H9 (cell line): ENCODE data around the gene ARAP2. TPM values are rescaled to one million over a fixed set of nuclear protein-coding genes. Genes with fewer than 3 reads are reported as not detected.

Experiments used
- DNase-seq: peaks from one replicate; pipeline ENCODE4 v3.0.0-alpha.2; 2017
- H2AFZ ChIP-seq: one replicate; pipeline ENCODE4 v1.6.1; 2013; ENCODE audit warnings: mild to moderate bottlenecking, low read length, control low read depth, moderate library complexity
- H2AK5ac ChIP-seq: 2 replicates; pipeline ENCODE4 v1.6.1; 2013; ENCODE audit warnings: low read length, control low read depth, mixed read lengths; ENCODE audit not compliant: insufficient read length
- H2BK120ac ChIP-seq: one replicate; pipeline ENCODE4 v1.6.1; 2013; ENCODE audit warnings: low read depth, mild to moderate bottlenecking, low read length, control low read depth, inconsistent platforms; ENCODE audit not compliant: poor library complexity, severe bottlenecking
- H2BK12ac ChIP-seq: 2 replicates; pipeline ENCODE4 v1.6.1; 2013; ENCODE audit warnings: low read length, control low read depth, mixed read lengths, low read depth; ENCODE audit not compliant: insufficient read length
- H2BK15ac ChIP-seq: 2 replicates; pipeline ENCODE4 v1.6.1; 2013; ENCODE audit warnings: low read depth, low read length, control low read depth
- H2BK20ac ChIP-seq: one replicate; pipeline ENCODE4 v1.6.1; 2013; ENCODE audit warnings: low read depth, mild to moderate bottlenecking, low read length, control low read depth, inconsistent platforms; ENCODE audit not compliant: poor library complexity, severe bottlenecking
- H2BK5ac ChIP-seq: 2 replicates; pipeline ENCODE4 v1.6.1; 2013; ENCODE audit warnings: low read length, control low read depth, mixed read lengths; ENCODE audit not compliant: insufficient read length
- H3K14ac ChIP-seq: 2 replicates; pipeline ENCODE4 v1.6.1; 2013; ENCODE audit warnings: low read length, control low read depth; ENCODE audit not compliant: insufficient read depth
- H3K18ac ChIP-seq: 2 replicates; pipeline ENCODE4 v1.6.1; 2013; ENCODE audit warnings: low read depth, mild to moderate bottlenecking, mixed read lengths, low read length, control low read depth; ENCODE audit not compliant: insufficient read length
- H3K23ac ChIP-seq: 2 replicates; pipeline ENCODE4 v1.6.1; 2013; ENCODE audit warnings: low read length, control low read depth, mixed read lengths, low read depth; ENCODE audit not compliant: insufficient read length
- H3K23me2 ChIP-seq: 2 replicates; pipeline ENCODE4 v1.6.1; 2013; ENCODE audit warnings: low read depth, mild to moderate bottlenecking, mixed read lengths, low read length, control low read depth; ENCODE audit not compliant: insufficient read length, poor library complexity, severe bottlenecking
- H3K27ac ChIP-seq: 2 replicates; pipeline ENCODE4 v1.5.1; 2013; ENCODE audit warnings: low read length, control low read depth, mixed read lengths, low read depth; ENCODE audit not compliant: insufficient read length
- H3K27me3 ChIP-seq: 2 replicates; pipeline ENCODE4 v1.6.1; 2013; ENCODE audit warnings: low read length, control low read depth, inconsistent platforms; ENCODE audit not compliant: insufficient read depth
- H3K4ac ChIP-seq: 2 replicates; pipeline ENCODE4 v1.6.1; 2013; ENCODE audit warnings: low read depth, mild to moderate bottlenecking, control low read depth, inconsistent platforms, low read length, moderate library complexity
- H3K4me1 ChIP-seq: 2 replicates; pipeline ENCODE4 v1.6.1; 2013; ENCODE audit warnings: low read length, control low read depth, inconsistent platforms; ENCODE audit not compliant: insufficient read depth
- H3K4me2 ChIP-seq: 2 replicates; pipeline ENCODE4 v1.6.1; 2013; ENCODE audit warnings: low read length, control low read depth, mixed read lengths; ENCODE audit not compliant: insufficient read length, insufficient read depth
- H3K56ac ChIP-seq: 2 replicates; pipeline ENCODE4 v1.6.1; 2013; ENCODE audit warnings: low read depth, mild to moderate bottlenecking, mixed read lengths, low read length, control low read depth; ENCODE audit not compliant: insufficient read length
- H3K79me1 ChIP-seq: 2 replicates; pipeline ENCODE4 v1.6.1; 2013; ENCODE audit warnings: low read depth, mild to moderate bottlenecking, moderate library complexity, low read length, control low read depth, inconsistent platforms; ENCODE audit not compliant: insufficient read depth, poor library complexity, severe bottlenecking
- H3K79me2 ChIP-seq: 2 replicates; pipeline ENCODE4 v1.6.1; 2013; ENCODE audit warnings: low read length, control low read depth, inconsistent platforms; ENCODE audit not compliant: insufficient read depth
- H3K9ac ChIP-seq: 2 replicates; pipeline ENCODE4 v1.6.1; 2013; ENCODE audit warnings: low read length, control low read depth, mixed read lengths; ENCODE audit not compliant: insufficient read length; ENCODE audit errors: extremely low read depth
- H3K9me3 ChIP-seq: one replicate; pipeline ENCODE4 v1.6.1; 2013; ENCODE audit warnings: low read depth, low read length, inconsistent platforms; ENCODE audit not compliant: control insufficient read depth
- H3T11ph ChIP-seq: one replicate; pipeline ENCODE4 v1.6.1; 2013; ENCODE audit warnings: mild to moderate bottlenecking, low read length, control low read depth, inconsistent platforms
- H4K20me1 ChIP-seq: one replicate; pipeline ENCODE4 v1.6.1; 2013; ENCODE audit not compliant: control insufficient read depth, insufficient read length, insufficient read depth
- H4K5ac ChIP-seq: 2 replicates; pipeline ENCODE4 v1.6.1; 2013; ENCODE audit warnings: low read depth, mild to moderate bottlenecking, mixed read lengths, low read length, control low read depth; ENCODE audit not compliant: insufficient read length
- H4K8ac ChIP-seq: replicated peaks from 2 replicates; pipeline ENCODE4 v1.6.1; 2013; ENCODE audit warnings: low read length, control low read depth, mixed read lengths, low read depth; ENCODE audit not compliant: insufficient read length
- H4K91ac ChIP-seq: 2 replicates; pipeline ENCODE4 v1.6.1; 2013; ENCODE audit warnings: low read depth, mild to moderate bottlenecking, moderate library complexity, mixed read lengths, low read length, control low read depth; ENCODE audit not compliant: insufficient read length
- H3K27ac Mint-ChIP-seq, 3 experiments: 2 replicates in 2 of 3; 3 replicates in 1 of 3; pipeline ENCODE4 v1.8.0; 2020 to 2021; ENCODE audit warnings: mixed read lengths in 3 of 3, mild to moderate bottlenecking in 1 of 3, moderate library complexity in 1 of 3
- H3K27me3 Mint-ChIP-seq: 2 replicates; pipeline ENCODE4 v1.8.0; 2021; ENCODE audit warnings: low read depth, mild to moderate bottlenecking, moderate library complexity, mixed read lengths
- H3K36me3 Mint-ChIP-seq, 3 experiments: 2 replicates in 2 of 3; 3 replicates in 1 of 3; pipeline ENCODE4 v1.8.0; 2020 to 2021; ENCODE audit warnings: low read depth in 3 of 3, mixed read lengths in 3 of 3; ENCODE audit not compliant: insufficient read depth in 1 of 3
- H3K4me1 Mint-ChIP-seq, 2 experiments: 2 replicates each; pipeline ENCODE4 v1.8.0; 2020; ENCODE audit warnings: mixed read lengths in 2 of 2
- H3K4me3 Mint-ChIP-seq, 2 experiments: 2 replicates in 1 of 2; 3 replicates in 1 of 2; pipeline ENCODE4 v1.8.0; 2020 to 2021; ENCODE audit warnings: mild to moderate bottlenecking in 2 of 2, mixed read lengths in 2 of 2, moderate library complexity in 1 of 2
- H3K9me3 Mint-ChIP-seq, 2 experiments: 2 replicates in 1 of 2; 3 replicates in 1 of 2; pipeline ENCODE4 v1.8.0; 2020; ENCODE audit warnings: mild to moderate bottlenecking in 2 of 2, mixed read lengths in 2 of 2, moderate library complexity in 1 of 2
- CTCF ChIP-seq: fragments of 200-600 bp; sonication (generic); conservative IDR thresholded peaks from 3 replicates; pipeline ENCODE4 v1.8.0; 2021; ENCODE audit warnings: antibody characterized with exemption, mild to moderate bottlenecking
- WGBS: extraction: QIAGEN DNeasy Blood & Tissue Kit; methylation state at CpG from one replicate; pipeline ENCODE4 v1.1.7; 2013; ENCODE audit warnings: missing lambda C conversion rate, low lambda C conversion rate, mixed read lengths; ENCODE audit not compliant: insufficient read length; ENCODE audit errors: extremely low coverage; 5-methylcytosine and 5-hydroxymethylcytosine counted together
- total RNA-seq: library from RNA; stranded (reverse); gene quantifications from 2 replicates; pipeline ENCODE4 v1.2.1, GENCODE V29; 2021

ARAP2 gene
- total RNA-seq, 1 experiment from 2014 or later: 6.3 TPM

- H2BK12ac ChIP-seq: no peak overlapping the region
- H3K14ac ChIP-seq: no peak overlapping the region
- no peaks in the 10 kb centered on the region for H3K23me2 ChIP-seq
- H3K4ac ChIP-seq: no peak overlapping the region
- WGBS: no CpG with 5 or more reads among the region's 4 CpGs
- DNase-seq: no peak
- Mint-ChIP-seq H3K36me3 (no peaks in the 10 kb centered on the region; a peak in 1 of 7 replicates), H3K9me3 (no peaks in the 10 kb centered on the region), H3K27ac (no peak overlapping the region), H3K27me3 (no peaks in the 10 kb centered on the region; the same call in 1 of the 2 replicates), H3K4me3 (no peak overlapping the region), H3K4me1 (no peaks in the 10 kb centered on the region; a peak in 1 of 4 replicates)
- no peak overlapping the region for H3K23ac ChIP-seq
- H4K5ac ChIP-seq: no peak overlapping the region
- H2BK20ac ChIP-seq: no peak overlapping the region
- no peaks in the 10 kb centered on the region for H3K79me1 ChIP-seq
- no peaks in the 10 kb centered on the region for H3K9me3 ChIP-seq
- no peak overlapping the region for H2BK15ac ChIP-seq
- no peak overlapping the region for H2AFZ ChIP-seq
- H2BK5ac ChIP-seq: no peak overlapping the region
- H4K91ac ChIP-seq: no peak overlapping the region
- no peak overlapping the region for H3K27ac ChIP-seq
- no peak overlapping the region for H4K8ac ChIP-seq
- no peaks in the 10 kb centered on the region for H4K20me1 ChIP-seq
- no peak overlapping the region for H3K56ac ChIP-seq
- H3K79me2 ChIP-seq: no peaks in the 10 kb centered on the region
- H3T11ph ChIP-seq: no peak overlapping the region
- no peaks in the 10 kb centered on the region for H3K4me1 ChIP-seq
- H3K4me2 ChIP-seq: no peak overlapping the region
- TF ChIP-seq CTCF: no peak
- no peak overlapping the region for H3K18ac ChIP-seq
- H3K27me3 ChIP-seq: no peaks in the 10 kb centered on the region
- no peak overlapping the region for H2BK120ac ChIP-seq
- no peak overlapping the region for H2AK5ac ChIP-seq
- no peak overlapping the region for H3K9ac ChIP-seq
Observed at GRCh38 chr4:36043241-36043640, 201.1 kb downstream of the ARAP2 start.
